ENCODE data around the gene ACADVL. TPM values are rescaled to one million over a fixed set of nuclear protein-coding genes. Genes with fewer than 3 reads are reported as not detected.

ACADVL gene
- polyA plus RNA-seq, 1 of the 3 experiments (the other 2 are of a cell fraction): 635 TPM

GRCh38 chr17:7251661-7252175 lies 32.0 kb downstream of the ACADVL start, which contains the start of gene CTDNEP1 (continued):
- TF ChIP-seq ZBTB33 (IDR thresholded peaks at IDR 0.05; ENCODE audit: borderline replicate concordance, low read depth) (no peak), TAF1 (IDR thresholded peaks at IDR 0.05; ENCODE audit: borderline replicate concordance, low read depth, low read length) (peak; percentile 89), NFIC (IDR thresholded peaks at IDR 0.05; ENCODE audit: borderline replicate concordance) (no peak), RAD21 (IDR thresholded peaks at IDR 0.05; ENCODE audit: low read length) (no peak), USF2 (IDR thresholded peaks at IDR 0.05; ENCODE audit: borderline replicate concordance, low read depth, low read length) (no peak), NRF1 (IDR thresholded peaks at IDR 0.05; ENCODE audit: low read depth, low read length) (peak; percentile 68), MXI1 (IDR thresholded peaks at IDR 0.05; ENCODE audit: low read depth, low read length) (no peak), TEAD4 (IDR thresholded peaks at IDR 0.05; ENCODE audit: borderline replicate concordance, insufficient read depth) (no peak), ELF1 (IDR thresholded peaks at IDR 0.05) (peak; percentile 62; the same call in 1 of the 2 replicates)

- ChIA-PET CTCF (interaction anchor here (1.0 to 1.6 kb wide), 4 partner anchors 9 to 207 kb away, joined by 3 to 14 read pairs (median 4); no protein-coding TSS in a partner anchor), POLR2A (interaction anchor here (1.1 to 1.6 kb wide), 3 partner anchors 10 to 31 kb away, joined by 6 to 7 read pairs (median 6); partner anchors contain the start of genes GABARAP and PHF23)
- peaks cover 56% of the 10 kb centered on the region for H3K79me2 ChIP-seq (ENCODE audit: insufficient read depth)
- TF ChIP-seq IRF3 (IDR thresholded peaks at IDR 0.05; ENCODE audit: low read depth, low read length): no peak
- TF ChIP-seq EP300 (IDR thresholded peaks at IDR 0.05; ENCODE audit: borderline replicate concordance in 1 of 2, low read depth in 1 of 2, low read length in 1 of 2): peak in 1 of 2 experiments; percentile 2; a peak in 1 of 4 replicates
- TF ChIP-seq USF1 (IDR thresholded peaks at IDR 0.05; ENCODE audit: borderline replicate concordance, low read depth): no peak
- TF ChIP-seq USF2 (IDR thresholded peaks at IDR 0.05; ENCODE audit: borderline replicate concordance, low read depth, low read length): no peak
- TF ChIP-seq FOXJ3 (CRISPR knock-in tag; IDR thresholded peaks at IDR 0.05): no peak
- peak; percentile 60 for TF ChIP-seq ELF1 (IDR thresholded peaks at IDR 0.05)
- no peak; the same call in 1 of the 2 replicates for TF ChIP-seq GABPA (IDR thresholded peaks at IDR 0.05; ENCODE audit: low read depth)
- no peak for TF ChIP-seq YY1 (IDR thresholded peaks at IDR 0.05; ENCODE audit: low read depth)
- no peak for TF ChIP-seq EZH2phosphoT487 (IDR thresholded peaks at IDR 0.05; ENCODE audit: borderline replicate concordance, low read depth)
- TF ChIP-seq RXRA (IDR thresholded peaks at IDR 0.05; ENCODE audit: borderline replicate concordance, low read depth): no peak
- TF ChIP-seq RFX5 (IDR thresholded peaks at IDR 0.05; ENCODE audit: low read length): no peak
- 0 out of 2 replicates have a peak, but pooled peaks have one; percentile 17 for TF ChIP-seq SIN3A (IDR thresholded peaks at IDR 0.05; ENCODE audit: borderline replicate concordance, low read depth, low read length)
- TF ChIP-seq JUND (IDR thresholded peaks at IDR 0.05): no peak
- peak; percentile 46 for TF ChIP-seq CTCF (IDR thresholded peaks at IDR 0.05)
Observed at GRCh38 chr17:7252176-7253043, 32.7 kb downstream of the ACADVL start, which contains the start of gene ELP5. Gene ELP5 (plus strand): TSS chr17:7252215. CDS start chr17:7252551, 336 bp downstream.

More at GRCh38 chr17:7252176-7253043, 32.7 kb downstream of the ACADVL start, which contains the start of gene ELP5:
- Histone ChIP-seq H3F3A (replicated peaks; ENCODE audit: insufficient read depth) (peaks cover 12% of the 10 kb centered on the region), H3K27ac (ENCODE audit: low read depth in 2 of 2, low read length in 1 of 2) (peak within 1 kb of the TSS; percentile 97 to 99), H3K9ac (peak within 1 kb of the TSS; percentile 94), H3K4me3 (ENCODE audit: low read depth in 2 of 2, low read length in 1 of 2) (peak within 1 kb of the TSS; percentile 81 to 95), H4K20me1 (ENCODE audit: insufficient read depth) (no peaks in the 10 kb centered on the region), H3K36me3 (replicated peaks in 1 of 2; ENCODE audit: control insufficient read depth in 1 of 2, insufficient read depth in 2 of 2, low read length in 1 of 2) (peaks cover 13 to 17% of the 10 kb centered on the region in 2 experiments), H2AFZ (ENCODE audit: low read depth) (peak within 1 kb of the TSS; percentile 91), H3K4me1 (ENCODE audit: control insufficient read depth in 1 of 2, insufficient read depth in 2 of 2, low read depth in 1 of 2, low read length in 1 of 2) (peaks cover 9 to 23% of the 10 kb centered on the region in 2 experiments; a peak in 3 of 4 replicates), H3K9me2 (no peaks in the 10 kb centered on the region), H3K4me2 (peak within 1 kb of the TSS; percentile 95), H3K27me3 (ENCODE audit: insufficient read depth) (no peaks in the 10 kb centered on the region), H3K9me3 (no peaks in the 10 kb centered on the region)
- peak; percentile 91 for DNase-seq
- WGBS (ENCODE audit: low lambda C conversion rate): under 1% methylated on average over 24 of the region's 55 CpGs
